ENCODE measurements around the gene C1orf159. TPM values are rescaled to one million over a fixed set of nuclear protein-coding genes. Genes with fewer than 3 reads are reported as not detected.

C1orf159 gene
- total and polyA plus RNA-seq, 4 donors, result 9.5 to 19.2 (median 13.3) TPM

- Histone ChIP-seq H3K9me3 (ENCODE audit: control insufficient read depth in 4 of 4, insufficient read depth in 3 of 4, low read length in 3 of 4) (no peaks in the 10 kb centered on the region), H3K36me3 (ENCODE audit: control insufficient read depth in 4 of 4, insufficient read depth in 4 of 4, low read length in 4 of 4) (no peaks in the 10 kb centered on the region), H3K9ac (ENCODE audit: insufficient read depth in 1 of 2, low read length in 2 of 2) (no peak overlapping the region), H3K27me3 (ENCODE audit: control insufficient read depth in 3 of 3, insufficient read depth in 3 of 3, low read length in 2 of 3) (peaks cover 0 to 2% (median under 1%) of the 10 kb centered on the region in 3 donors), H3K27ac (ENCODE audit: low read depth in 1 of 2, low read length in 1 of 2) (no peak overlapping the region), H3K4me1 (ENCODE audit: control insufficient read depth in 5 of 5, insufficient read depth in 5 of 5, low read length in 5 of 5) (peaks cover 0 to 26% (median 2%) of the 10 kb centered on the region in 5 donors), H3K4me3 (no peak overlapping the region)
- TF ChIP-seq CTCF (IDR thresholded peaks at IDR 0.05; ENCODE audit: control extremely low read depth, extremely low read depth), result no peak
- WGBS, 2 donors, result 85 to 89% methylated on average over 20 of the region's 20 CpGs
- peak; percentile 77 to 89 (median 79) for DNase-seq
- no peak for ATAC-seq (ENCODE audit: insufficient read depth, low FRiP score)
Measured at GRCh38 chr1:1135339-1136136, 19.6 kb upstream of the C1orf159 start.

DNA sequence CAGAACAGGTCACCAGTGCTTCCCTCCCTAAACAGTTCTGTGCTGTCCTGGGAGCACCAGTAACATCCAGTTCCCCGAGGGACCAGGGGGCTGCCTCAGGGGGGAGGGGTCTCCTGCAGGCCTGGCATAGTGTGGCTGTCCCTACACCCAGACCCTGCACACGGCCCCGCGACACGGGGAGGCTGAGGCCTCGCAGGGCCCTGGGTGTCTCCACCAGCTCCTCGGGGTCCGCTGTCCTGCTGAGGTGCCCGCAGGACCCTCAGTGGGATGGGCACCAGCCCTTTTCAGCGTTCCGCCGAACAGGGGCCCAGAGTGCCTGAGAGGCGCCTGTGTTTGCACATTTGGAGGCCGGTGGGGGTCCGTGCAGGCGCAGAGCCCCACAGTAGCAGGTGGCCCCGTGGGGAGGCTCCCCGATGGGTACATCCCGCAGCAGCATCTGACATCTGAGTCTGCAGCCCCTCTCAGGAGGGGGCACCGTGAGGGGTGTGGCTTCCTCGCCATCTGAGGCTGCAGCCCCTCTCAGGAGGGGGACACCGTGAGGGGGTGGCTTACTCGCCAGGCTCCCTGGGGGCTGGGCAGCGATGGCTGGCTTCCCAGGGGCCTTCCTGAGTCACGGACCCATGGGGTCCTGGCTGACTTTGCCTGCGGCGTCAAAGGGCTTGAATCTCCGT lies 18.5 kb upstream of the C1orf159 start:
- Histone ChIP-seq H3K4me1 (ENCODE audit: control insufficient read depth in 5 of 5, insufficient read depth in 5 of 5, low read length in 5 of 5) (peaks cover 0 to 26% (median 2%) of the 10 kb centered on the region in 5 donors), H3K27ac (ENCODE audit: low read depth in 1 of 2, low read length in 1 of 2) (no peak overlapping the region), H3K36me3 (ENCODE audit: control insufficient read depth in 4 of 4, insufficient read depth in 4 of 4, low read length in 4 of 4) (no peaks in the 10 kb centered on the region), H3K9ac (ENCODE audit: insufficient read depth in 1 of 2, low read length in 2 of 2) (no peak overlapping the region), H3K9me3 (ENCODE audit: control insufficient read depth in 4 of 4, insufficient read depth in 3 of 4, low read length in 3 of 4) (no peaks in the 10 kb centered on the region), H3K4me3 (no peak overlapping the region), H3K27me3 (ENCODE audit: control insufficient read depth in 3 of 3, insufficient read depth in 3 of 3, low read length in 2 of 3) (peaks cover 0 to 2% (median 0%) of the 10 kb centered on the region in 3 donors)
- DNase-seq, result no peak
- no peak for TF ChIP-seq CTCF (IDR thresholded peaks at IDR 0.05; ENCODE audit: control extremely low read depth, extremely low read depth)
- ATAC-seq (ENCODE audit: insufficient read depth, low FRiP score), result no peak
- WGBS, 2 donors, result 94 to 96% methylated on average over 27 to 28 of the region's 28 CpGs

- DNase-seq (peak; percentile 62 to 76 (median 66)), ATAC-seq (ENCODE audit: insufficient read depth, low FRiP score) (no peak)
- no peak overlapping the region for H3K9ac ChIP-seq (ENCODE audit: insufficient read depth in 1 of 2, low read length in 2 of 2)
- peaks cover 0 to 27% (median 2%) of the 10 kb centered on the region in 5 donors for H3K4me1 ChIP-seq (ENCODE audit: control insufficient read depth in 5 of 5, insufficient read depth in 5 of 5, low read length in 5 of 5)
- WGBS, 2 donors, result 61 to 79% methylated on average over 32 of the region's 32 CpGs
- no peaks in the 10 kb centered on the region for H3K9me3 ChIP-seq (ENCODE audit: control insufficient read depth in 4 of 4, insufficient read depth in 3 of 4, low read length in 3 of 4)
- no peak overlapping the region for H3K4me3 ChIP-seq
- H3K27me3 ChIP-seq (ENCODE audit: control insufficient read depth in 3 of 3, insufficient read depth in 3 of 3, low read length in 2 of 3), result no peaks in the 10 kb centered on the region
- no peak for TF ChIP-seq CTCF (IDR thresholded peaks at IDR 0.05; ENCODE audit: control extremely low read depth, extremely low read depth)
- H3K36me3 ChIP-seq (ENCODE audit: control insufficient read depth in 4 of 4, insufficient read depth in 4 of 4, low read length in 4 of 4), result no peaks in the 10 kb centered on the region
- peak overlapping the region; percentile 6 to 17 for H3K27ac ChIP-seq (ENCODE audit: low read depth in 1 of 2, low read length in 1 of 2)
Measured at GRCh38 chr1:1132956-1133750, 17.3 kb upstream of the C1orf159 start.
